Measurements from ENCODE around the gene NCR2.
A peak's percentile ranks its signal among the peaks of the same experiment; 100 is the strongest.

Gene NCR2

DNA sequence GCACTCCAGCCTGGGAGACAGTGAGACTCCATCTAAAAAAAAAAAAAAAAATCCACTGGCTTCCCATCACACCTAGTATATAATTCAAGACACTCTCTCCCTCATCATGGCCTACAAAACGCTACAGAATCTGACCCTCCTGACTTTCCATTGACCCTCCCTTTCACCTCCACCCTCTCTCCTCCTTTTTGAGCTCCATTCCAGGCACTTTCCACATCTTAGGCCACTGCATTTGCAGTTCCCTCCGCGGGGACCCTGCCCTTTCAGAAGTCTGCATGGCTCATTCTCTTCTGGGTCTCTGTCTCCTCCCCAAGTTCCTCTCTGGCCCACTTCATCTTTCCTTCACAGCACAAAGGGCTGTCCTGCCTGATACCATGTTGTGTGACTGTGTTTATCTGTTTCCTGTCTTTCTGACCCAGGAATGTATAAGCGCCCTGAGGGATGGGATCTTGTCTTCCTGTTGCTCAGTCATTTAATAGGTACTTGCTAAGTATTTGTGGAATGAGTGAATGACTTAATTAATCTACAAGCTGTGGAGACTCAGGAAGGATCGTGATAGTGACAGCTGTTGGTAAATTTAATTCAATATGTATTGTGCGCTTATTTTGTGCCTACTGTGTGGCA is 35.2 kb downstream of the NCR2 start:
- Histone ChIP-seq H3K27me3 (ENCODE audit: insufficient read depth, poor library complexity, severe bottlenecking) (peaks cover 61% of the 10 kb centered on the region), H3K36me3 (ENCODE audit: low read depth) (no peaks in the 10 kb centered on the region), H3K4me1 (ENCODE audit: insufficient read depth, poor library complexity, severe bottlenecking) (no peaks in the 10 kb centered on the region), H3K9me3 (ENCODE audit: severe bottlenecking) (no peaks in the 10 kb centered on the region), H3K4me3 (ENCODE audit: severe bottlenecking) (no peak overlapping the region), H3K27ac (ENCODE audit: poor library complexity, severe bottlenecking) (no peak overlapping the region)
- TF ChIP-seq, protein P1, sequence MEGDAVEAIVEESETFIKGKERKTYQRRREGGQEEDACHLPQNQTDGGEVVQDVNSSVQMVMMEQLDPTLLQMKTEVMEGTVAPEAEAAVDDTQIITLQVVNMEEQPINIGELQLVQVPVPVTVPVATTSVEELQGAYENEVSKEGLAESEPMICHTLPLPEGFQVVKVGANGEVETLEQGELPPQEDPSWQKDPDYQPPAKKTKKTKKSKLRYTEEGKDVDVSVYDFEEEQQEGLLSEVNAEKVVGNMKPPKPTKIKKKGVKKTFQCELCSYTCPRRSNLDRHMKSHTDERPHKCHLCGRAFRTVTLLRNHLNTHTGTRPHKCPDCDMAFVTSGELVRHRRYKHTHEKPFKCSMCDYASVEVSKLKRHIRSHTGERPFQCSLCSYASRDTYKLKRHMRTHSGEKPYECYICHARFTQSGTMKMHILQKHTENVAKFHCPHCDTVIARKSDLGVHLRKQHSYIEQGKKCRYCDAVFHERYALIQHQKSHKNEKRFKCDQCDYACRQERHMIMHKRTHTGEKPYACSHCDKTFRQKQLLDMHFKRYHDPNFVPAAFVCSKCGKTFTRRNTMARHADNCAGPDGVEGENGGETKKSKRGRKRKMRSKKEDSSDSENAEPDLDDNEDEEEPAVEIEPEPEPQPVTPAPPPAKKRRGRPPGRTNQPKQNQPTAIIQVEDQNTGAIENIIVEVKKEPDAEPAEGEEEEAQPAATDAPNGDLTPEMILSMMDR (IDR thresholded peaks at IDR 0.05; ENCODE audit: poor library complexity, severe bottlenecking) = no peak
- DNase-seq (ENCODE audit: low spot score) (no peak), ATAC-seq (ENCODE audit: low read depth) (peak; percentile 40; the same call in 1 of the 3 replicates)

DNA sequence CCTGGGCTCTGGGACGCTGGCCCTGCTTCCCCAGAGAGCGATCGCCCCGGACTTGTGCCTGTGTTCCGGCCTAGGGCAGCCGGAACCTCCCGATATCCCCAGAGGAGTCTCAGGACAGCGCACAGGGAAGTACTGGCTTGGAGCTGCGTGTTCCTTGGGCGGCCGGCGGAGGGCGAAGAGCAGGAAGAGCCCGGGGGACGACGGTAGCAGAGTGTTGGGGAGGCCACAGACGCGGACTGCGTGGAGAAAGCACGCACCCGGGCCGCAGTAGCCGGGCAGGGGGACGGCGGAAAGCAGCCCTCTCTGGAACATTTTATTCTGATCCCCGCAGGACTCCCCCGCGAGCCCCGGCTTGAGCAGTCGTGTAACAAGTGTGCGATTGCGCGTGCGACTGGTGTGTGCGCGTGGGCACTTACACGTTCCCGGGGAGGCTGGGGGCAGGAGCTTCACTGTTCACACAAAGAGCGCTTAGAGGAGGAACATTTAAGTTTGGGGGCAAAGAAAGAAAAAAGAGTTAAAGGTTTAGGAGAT is 36.1 kb downstream of the NCR2 start:
- ATAC-seq (ENCODE audit: low read depth) (no peak), DNase-seq (ENCODE audit: low spot score) (no peak)
- H3K36me3 ChIP-seq (ENCODE audit: low read depth) = no peaks in the 10 kb centered on the region
- no peaks in the 10 kb centered on the region for H3K4me1 ChIP-seq (ENCODE audit: insufficient read depth, poor library complexity, severe bottlenecking)
- no peaks in the 10 kb centered on the region for H3K9me3 ChIP-seq (ENCODE audit: severe bottlenecking)
- TF ChIP-seq, protein P1 (IDR thresholded peaks at IDR 0.05; ENCODE audit: poor library complexity, severe bottlenecking) = no peak
- no peak overlapping the region for H3K27ac ChIP-seq (ENCODE audit: poor library complexity, severe bottlenecking)
- H3K27me3 ChIP-seq (ENCODE audit: insufficient read depth, poor library complexity, severe bottlenecking) = peaks cover 61% of the 10 kb centered on the region
- H3K4me3 ChIP-seq (ENCODE audit: severe bottlenecking) = no peak overlapping the region

DNA sequence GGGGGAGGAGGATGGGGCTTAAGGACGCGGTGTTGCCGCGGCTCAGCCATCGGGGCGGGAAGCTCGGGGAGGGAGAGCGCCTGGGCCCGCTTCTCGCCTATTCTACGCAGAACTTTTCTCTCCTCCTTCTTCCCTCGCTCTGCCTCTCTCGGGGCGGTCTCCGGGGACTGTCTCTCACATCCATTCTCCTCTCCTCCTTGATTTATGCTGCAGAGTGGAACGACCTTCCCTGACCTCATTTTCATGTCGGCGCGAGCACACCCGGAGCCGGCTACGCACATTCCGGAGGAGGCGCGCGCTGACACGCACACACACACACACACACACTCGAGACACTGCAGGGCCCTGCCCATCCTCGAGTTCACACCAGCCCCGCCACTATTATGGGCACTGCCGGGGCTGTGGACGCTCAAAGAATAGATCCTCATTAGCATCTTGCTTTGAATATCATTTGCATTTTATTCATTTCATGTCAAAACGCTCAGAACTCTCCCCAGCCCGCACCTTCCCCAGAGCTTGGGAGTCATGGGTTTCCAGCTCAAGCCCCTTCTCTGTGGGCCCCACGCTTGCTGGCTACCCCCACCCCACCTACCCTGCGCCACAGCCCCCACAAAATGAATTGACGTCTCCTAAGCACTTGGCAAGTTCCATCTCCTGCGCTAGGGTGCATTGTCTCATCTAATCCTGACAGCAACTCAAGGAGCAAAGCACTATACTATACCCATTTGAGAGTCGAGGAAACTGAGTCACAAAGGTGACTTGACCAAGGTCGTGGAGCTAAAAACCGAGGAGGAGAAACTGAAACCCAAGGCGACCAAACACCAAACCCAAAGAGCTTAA is 36.8 kb downstream of the NCR2 start:
- no peak for DNase-seq (ENCODE audit: low spot score)
- no peak for ATAC-seq (ENCODE audit: low read depth)
- TF ChIP-seq, protein P1 (IDR thresholded peaks at IDR 0.05; ENCODE audit: poor library complexity, severe bottlenecking) = no peak
- H3K27me3 ChIP-seq (ENCODE audit: insufficient read depth, poor library complexity, severe bottlenecking) = peaks cover 61% of the 10 kb centered on the region
- no peak overlapping the region for H3K4me3 ChIP-seq (ENCODE audit: severe bottlenecking)
- H3K27ac ChIP-seq (ENCODE audit: poor library complexity, severe bottlenecking) = no peak overlapping the region
- H3K4me1 ChIP-seq (ENCODE audit: insufficient read depth, poor library complexity, severe bottlenecking) = no peaks in the 10 kb centered on the region
- no peaks in the 10 kb centered on the region for H3K36me3 ChIP-seq (ENCODE audit: low read depth)
- no peaks in the 10 kb centered on the region for H3K9me3 ChIP-seq (ENCODE audit: severe bottlenecking)

DNA sequence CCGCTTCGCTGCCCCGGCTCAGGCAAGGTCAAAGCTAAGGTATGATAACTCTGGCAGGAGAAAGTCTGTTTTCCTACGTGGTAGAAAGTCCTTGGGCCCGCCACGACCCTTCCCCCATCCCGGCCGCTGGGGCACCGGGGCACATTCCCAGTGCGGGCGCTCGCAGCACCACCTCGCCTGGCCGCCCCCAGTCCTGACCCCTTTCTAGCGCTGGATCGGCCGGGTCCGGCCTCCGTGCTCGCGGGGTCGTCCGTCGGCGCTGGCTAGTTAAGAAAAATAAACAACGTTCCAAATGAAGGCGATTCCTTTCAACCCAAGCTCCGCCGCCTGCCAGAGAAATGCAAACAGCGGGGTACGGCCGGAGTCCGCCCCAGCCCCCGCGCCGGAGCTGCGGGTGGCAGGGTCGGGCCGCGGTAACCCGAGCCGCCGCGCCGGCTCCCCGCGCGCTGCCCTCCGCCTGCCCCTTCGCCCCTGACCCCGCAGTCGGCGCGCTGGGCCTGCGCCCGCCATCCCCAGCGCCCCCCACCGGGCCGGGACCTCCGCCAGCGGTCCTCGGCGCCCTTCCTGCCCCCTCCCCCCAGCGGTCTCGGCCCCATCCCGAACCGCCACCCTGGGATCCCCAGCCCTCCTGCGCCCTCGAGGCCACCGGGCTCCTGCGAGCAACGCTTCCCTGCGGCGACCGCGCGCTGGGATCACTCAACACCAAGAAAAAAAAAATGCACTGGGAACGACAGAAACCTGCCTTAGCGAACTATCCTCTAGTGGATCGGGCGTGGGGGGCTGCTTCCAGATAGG is 37.6 kb downstream of the NCR2 start:
- no peak overlapping the region for H3K4me3 ChIP-seq (ENCODE audit: severe bottlenecking)
- DNase-seq (ENCODE audit: low spot score) (no peak), ATAC-seq (ENCODE audit: low read depth) (no peak)
- H3K4me1 ChIP-seq (ENCODE audit: insufficient read depth, poor library complexity, severe bottlenecking) = no peaks in the 10 kb centered on the region
- H3K27me3 ChIP-seq (ENCODE audit: insufficient read depth, poor library complexity, severe bottlenecking) = peaks cover 66% of the 10 kb centered on the region
- H3K27ac ChIP-seq (ENCODE audit: poor library complexity, severe bottlenecking) = no peak overlapping the region
- no peaks in the 10 kb centered on the region for H3K36me3 ChIP-seq (ENCODE audit: low read depth)
- no peaks in the 10 kb centered on the region for H3K9me3 ChIP-seq (ENCODE audit: severe bottlenecking)
- TF ChIP-seq, protein P1 (IDR thresholded peaks at IDR 0.05; ENCODE audit: poor library complexity, severe bottlenecking) = no peak

Measured in RWPE2 (cell line).